ENCODE measurements around the gene C12orf75. TPM values are rescaled to one million over a fixed set of nuclear protein-coding genes. Genes with fewer than 3 reads are reported as not detected.

The C12orf75 gene
- total RNA-seq, 4 donors from 2014 or later: 17.4 to 28.5 (median 25.3) TPM

- H3K27me3 ChIP-seq: no peaks in the 10 kb centered on the region
- no peak overlapping the region for H3K4me3 ChIP-seq
- no peaks in the 10 kb centered on the region for H3K4me1 ChIP-seq
- TF ChIP-seq POLR2AphosphoS5 (IDR thresholded peaks at IDR 0.05) (no peak), POLR2A (IDR thresholded peaks at IDR 0.05) (no peak), CTCF (IDR thresholded peaks at IDR 0.05) (no peak), EP300 (IDR thresholded peaks at IDR 0.05) (no peak)
- no peak for DNase-seq (ENCODE audit: low spot score in 2 of 2)
- H3K27ac ChIP-seq: no peak overlapping the region
- H3K9me3 ChIP-seq: no peaks in the 10 kb centered on the region
- 89% methylated on average over 1 of the region's 1 CpG for WGBS
- no peaks in the 10 kb centered on the region for H3K36me3 ChIP-seq
Observed at GRCh38 chr12:105374303-105374702, 43.8 kb downstream of the C12orf75 start.

- H3K27me3 ChIP-seq: no peaks in the 10 kb centered on the region
- 89% methylated on average over 4 of the region's 4 CpGs for WGBS
- no peaks in the 10 kb centered on the region for H3K36me3 ChIP-seq
- TF ChIP-seq POLR2AphosphoS5 (IDR thresholded peaks at IDR 0.05) (no peak), POLR2A (IDR thresholded peaks at IDR 0.05) (no peak), CTCF (IDR thresholded peaks at IDR 0.05) (no peak), EP300 (IDR thresholded peaks at IDR 0.05) (no peak)
- no peak overlapping the region for H3K27ac ChIP-seq
- H3K4me3 ChIP-seq: no peak overlapping the region
- no peak for DNase-seq (ENCODE audit: low spot score in 2 of 2)
- H3K4me1 ChIP-seq: no peaks in the 10 kb centered on the region
- H3K9me3 ChIP-seq: no peaks in the 10 kb centered on the region
Observed at GRCh38 chr12:105377077-105377476, 46.6 kb downstream of the C12orf75 start.

GRCh38 chr12:105378911-105379310, 48.4 kb downstream of the C12orf75 start:
- no peak for TF ChIP-seq POLR2AphosphoS5 (IDR thresholded peaks at IDR 0.05)
- TF ChIP-seq EP300 (IDR thresholded peaks at IDR 0.05): no peak
- no peak for TF ChIP-seq POLR2A (IDR thresholded peaks at IDR 0.05)
- no peak for TF ChIP-seq CTCF (IDR thresholded peaks at IDR 0.05)
- DNase-seq (ENCODE audit: low spot score in 2 of 2): no peak
- no peaks in the 10 kb centered on the region for H3K27me3 ChIP-seq
- no peaks in the 10 kb centered on the region for H3K9me3 ChIP-seq
- peaks cover 10% of the 10 kb centered on the region for H3K4me1 ChIP-seq
- no peak overlapping the region for H3K27ac ChIP-seq
- 81% methylated on average over 7 of the region's 7 CpGs for WGBS
- H3K36me3 ChIP-seq: no peaks in the 10 kb centered on the region
- H3K4me3 ChIP-seq: no peak overlapping the region

GRCh38 chr12:105382771-105383622, 52.5 kb downstream of the C12orf75 start:
- Histone ChIP-seq H3K27ac (no peak overlapping the region), H3K27me3 (no peaks in the 10 kb centered on the region), H3K4me3 (peak overlapping the region; percentile 28)

More at GRCh38 chr12:105382771-105383622, 52.5 kb downstream of the C12orf75 start:
- WGBS: 24% methylated on average over 18 of the region's 18 CpGs
- Histone ChIP-seq H3K9me3 (no peaks in the 10 kb centered on the region), H3K36me3 (no peaks in the 10 kb centered on the region), H3K4me1 (peaks cover 10% of the 10 kb centered on the region)
- DNase-seq (ENCODE audit: low spot score in 2 of 2): no peak
- TF ChIP-seq CTCF (IDR thresholded peaks at IDR 0.05) (peak; percentile 62 to 66), EP300 (IDR thresholded peaks at IDR 0.05) (no peak), POLR2AphosphoS5 (IDR thresholded peaks at IDR 0.05) (no peak)
